ENCODE results near the gene PIGQ. TPM values are rescaled to one million over a fixed set of nuclear protein-coding genes. Genes with fewer than 3 reads are reported as not detected.

The PIGQ gene
- total and polyA plus RNA-seq, 9 donors = 12.2 to 23.2 (median 17.8) TPM

DNA sequence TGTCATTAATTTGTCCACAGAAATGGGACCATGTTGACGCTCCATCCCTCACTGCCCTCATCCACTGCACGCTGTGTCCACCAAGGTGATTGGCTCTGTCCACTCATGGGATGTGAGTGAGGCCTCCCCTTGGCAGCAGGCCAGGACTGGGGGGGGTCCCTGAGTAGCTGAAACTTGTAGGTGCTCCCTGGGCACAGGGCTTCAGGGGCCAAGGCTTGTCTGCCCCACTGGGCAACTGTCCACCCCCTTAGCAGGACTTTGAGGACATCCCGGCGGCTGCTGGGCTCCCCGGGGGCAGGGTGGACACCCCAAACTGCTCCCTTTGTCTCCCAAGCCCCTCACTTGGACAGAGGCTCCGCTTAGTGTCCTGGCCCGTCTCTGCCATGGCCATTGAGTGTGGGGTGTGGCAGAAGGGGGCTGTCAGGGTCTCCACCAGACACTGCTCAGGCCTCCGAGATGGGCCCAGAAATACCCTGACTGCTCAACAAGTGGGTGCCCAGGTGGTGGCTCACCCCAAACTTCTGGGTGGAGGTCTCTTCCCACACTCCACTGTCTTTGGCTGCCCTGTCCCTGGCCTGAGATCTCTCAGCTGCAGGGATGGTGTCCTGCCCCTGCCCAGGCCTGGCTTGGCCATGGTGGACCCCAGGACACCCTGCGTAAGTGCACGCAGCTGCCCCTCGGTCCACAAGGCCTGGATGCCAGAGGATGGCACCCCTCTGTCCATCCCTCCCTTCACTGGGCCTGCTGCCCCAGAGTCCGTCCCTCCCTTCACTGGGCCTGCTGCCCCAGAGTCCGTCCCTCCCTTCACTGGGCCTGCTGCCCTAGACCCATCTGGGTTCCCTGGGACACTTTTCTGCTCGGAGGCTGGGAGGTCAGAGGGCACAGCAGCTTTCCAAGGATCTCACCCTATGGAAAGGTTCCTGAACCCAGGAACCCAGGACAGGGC lies 17.1 kb downstream of the PIGQ start:
- H3K36me3 ChIP-seq (ENCODE audit: control insufficient read depth, insufficient read depth, low read length) = peaks cover under 1% of the 10 kb centered on the region
- H3K27ac ChIP-seq (ENCODE audit: low read length) = no peak overlapping the region
- WGBS (ENCODE audit: insufficient coverage) = 63% methylated on average over 9 of the region's 14 CpGs
- H3K4me1 ChIP-seq (ENCODE audit: control insufficient read depth, insufficient read depth, low read length) = peaks cover 54% of the 10 kb centered on the region
- no peak overlapping the region for H3K4me3 ChIP-seq (ENCODE audit: low read length)
- DNase-seq = no peak
- H3K27me3 ChIP-seq (ENCODE audit: control insufficient read depth, insufficient read depth, low read length) = peaks cover 4% of the 10 kb centered on the region
- no peaks in the 10 kb centered on the region for H3K9me3 ChIP-seq (replicated peaks; ENCODE audit: control insufficient read depth, low read depth, low read length)

DNA sequence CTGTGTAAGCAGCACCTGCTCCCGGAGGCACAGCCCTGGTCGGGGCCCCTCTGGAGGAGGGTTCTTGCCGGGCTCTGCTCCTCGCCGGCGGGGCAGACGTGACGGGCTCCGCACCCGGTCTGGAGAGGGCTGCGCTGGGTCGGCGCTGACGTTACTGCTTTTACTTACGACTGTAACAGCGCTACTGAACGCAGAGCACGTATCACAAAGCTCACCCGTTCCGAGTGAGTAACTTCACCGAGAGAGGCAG lies 18.8 kb downstream of the PIGQ start:
- Histone ChIP-seq H3K36me3 (ENCODE audit: control insufficient read depth, insufficient read depth, low read length) (peaks cover 9% of the 10 kb centered on the region), H3K4me1 (ENCODE audit: control insufficient read depth, insufficient read depth, low read length) (peaks cover 64% of the 10 kb centered on the region), H3K27me3 (ENCODE audit: control insufficient read depth, insufficient read depth, low read length) (peaks cover 4% of the 10 kb centered on the region), H3K9me3 (replicated peaks; ENCODE audit: control insufficient read depth, low read depth, low read length) (no peaks in the 10 kb centered on the region), H3K27ac (ENCODE audit: low read length) (peak overlapping the region; percentile 99), H3K4me3 (ENCODE audit: low read length) (peak overlapping the region; percentile 90)
- WGBS (ENCODE audit: insufficient coverage) = 0% methylated on average over 21 of the region's 21 CpGs
- peak; percentile 61 for DNase-seq

DNA sequence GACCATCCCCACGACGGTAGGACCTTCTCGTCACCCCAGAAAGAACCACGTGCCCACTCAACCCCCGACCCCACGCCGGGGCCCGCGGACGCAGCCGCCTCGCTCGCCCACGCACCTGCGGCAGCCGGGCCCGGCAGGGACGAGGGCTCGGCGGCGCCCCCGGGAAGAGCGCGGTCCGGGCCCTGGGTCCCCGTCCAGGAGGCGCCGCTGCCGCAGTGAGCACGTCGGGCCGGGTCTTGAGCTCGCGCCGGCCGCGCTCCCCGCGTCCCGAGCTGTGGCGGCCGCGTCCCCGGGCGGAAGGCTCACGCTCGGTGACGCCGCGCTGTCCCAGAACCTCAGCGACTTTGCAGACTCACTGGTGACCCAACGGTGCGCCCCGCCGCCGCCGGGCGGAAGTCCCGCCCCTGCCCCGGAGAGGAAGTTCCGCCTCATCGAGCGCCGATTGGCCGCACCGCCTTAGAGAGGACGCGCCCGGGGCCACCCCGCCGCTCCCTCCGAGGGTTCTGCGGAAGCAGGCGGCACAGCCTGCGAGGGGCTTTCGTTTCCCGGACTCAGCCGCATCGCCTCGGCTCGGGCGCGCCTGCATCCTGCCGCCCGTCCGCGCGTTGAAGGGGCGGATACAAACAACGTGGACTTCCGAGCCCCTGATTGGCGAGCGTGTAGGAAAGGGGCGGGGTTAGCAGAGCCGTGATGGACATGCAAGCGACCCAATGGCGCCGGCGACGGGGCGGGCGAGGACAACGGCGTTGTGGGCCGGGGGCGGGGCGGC lies 19.3 kb downstream of the PIGQ start:
- Histone ChIP-seq H3K36me3 (ENCODE audit: control insufficient read depth, insufficient read depth, low read length) (peaks cover 13% of the 10 kb centered on the region), H3K9me3 (replicated peaks; ENCODE audit: control insufficient read depth, low read depth, low read length) (no peaks in the 10 kb centered on the region), H3K27me3 (ENCODE audit: control insufficient read depth, insufficient read depth, low read length) (peaks cover 4% of the 10 kb centered on the region), H3K27ac (ENCODE audit: low read length) (peak overlapping the region; percentile 99), H3K4me3 (ENCODE audit: low read length) (peak overlapping the region; percentile 90), H3K4me1 (ENCODE audit: control insufficient read depth, insufficient read depth, low read length) (peaks cover 59% of the 10 kb centered on the region)
- peak; percentile 99 for DNase-seq
- under 1% methylated on average over 107 of the region's 107 CpGs for WGBS (ENCODE audit: insufficient coverage)

DNA sequence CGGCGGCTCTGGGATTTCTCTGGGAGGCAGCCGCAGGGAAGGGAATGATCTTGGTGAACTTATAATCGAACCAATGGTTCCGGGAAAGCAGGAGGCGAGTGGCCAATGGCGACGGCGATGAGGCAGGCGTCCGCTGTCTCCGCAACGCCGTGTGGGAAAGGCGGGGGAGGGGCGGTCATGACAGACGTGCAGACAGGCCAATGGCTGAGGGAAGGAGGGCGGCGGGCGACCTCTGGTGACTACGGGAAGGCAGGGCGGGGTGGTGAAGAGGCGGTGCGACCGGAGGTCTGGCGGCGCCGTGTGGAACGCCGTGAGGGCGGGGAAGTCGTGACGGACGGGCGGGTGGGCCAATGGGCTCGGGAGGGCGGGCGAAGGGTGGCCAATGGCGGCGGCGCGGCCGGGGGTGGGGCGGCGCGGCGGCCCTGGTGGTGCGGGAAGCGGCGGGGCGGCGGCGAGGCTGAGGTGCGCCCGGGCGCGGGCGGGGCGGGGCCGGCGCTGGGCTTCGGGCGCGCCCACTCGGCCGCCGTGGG lies 20.0 kb downstream of the PIGQ start, which contains the start of gene RAB40C:
RAB40C (plus strand) TSS at position 409 of the 530 bp plus-strand sequence. CDS start 226 bp downstream, outside the sequence.
- H3K27ac ChIP-seq (ENCODE audit: low read length) = peak within 1 kb of the TSS; percentile 99
- H3K36me3 ChIP-seq (ENCODE audit: control insufficient read depth, insufficient read depth, low read length) = peaks cover 13% of the 10 kb centered on the region
- H3K4me1 ChIP-seq (ENCODE audit: control insufficient read depth, insufficient read depth, low read length) = peaks cover 55% of the 10 kb centered on the region
- peak within 1 kb of the TSS; percentile 90 for H3K4me3 ChIP-seq (ENCODE audit: low read length)
- no peaks in the 10 kb centered on the region for H3K9me3 ChIP-seq (replicated peaks; ENCODE audit: control insufficient read depth, low read depth, low read length)
- H3K27me3 ChIP-seq (ENCODE audit: control insufficient read depth, insufficient read depth, low read length) = peaks cover 4% of the 10 kb centered on the region
- under 1% methylated on average over 67 of the region's 67 CpGs for WGBS (ENCODE audit: insufficient coverage)
- peak; percentile 99 for DNase-seq

DNA sequence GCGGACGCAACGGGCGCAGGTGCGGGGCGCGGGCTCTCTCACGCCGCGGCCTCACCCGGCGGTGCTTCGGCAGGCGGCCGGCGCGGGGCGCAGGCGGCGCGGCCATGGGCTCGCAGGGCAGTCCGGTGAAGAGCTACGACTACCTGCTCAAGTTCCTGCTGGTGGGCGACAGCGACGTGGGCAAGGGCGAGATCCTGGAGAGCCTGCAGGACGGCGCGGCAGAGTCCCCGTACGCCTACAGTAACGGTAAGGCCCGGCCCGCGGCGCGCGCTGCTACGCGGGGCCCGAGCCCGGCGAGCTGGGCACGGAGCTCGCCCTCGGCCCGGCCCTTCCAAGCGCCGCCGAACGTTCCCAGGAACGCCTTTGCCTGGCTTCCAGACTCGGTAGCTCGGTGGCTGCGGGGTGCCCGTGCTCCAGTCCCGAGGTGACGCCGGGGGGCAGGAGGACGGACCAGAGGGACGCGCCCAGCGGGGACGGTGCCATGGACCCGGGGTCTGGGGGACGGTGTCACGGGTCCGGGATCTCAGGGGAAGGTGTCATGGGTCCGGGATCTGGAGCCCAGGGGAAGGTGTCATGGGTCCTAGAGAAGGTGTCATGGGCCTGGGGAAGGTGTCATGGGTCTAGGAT lies 20.5 kb downstream of the PIGQ start:
- DNase-seq = peak; percentile 56
- WGBS (ENCODE audit: insufficient coverage) = under 1% methylated on average over 71 of the region's 71 CpGs

DNA sequence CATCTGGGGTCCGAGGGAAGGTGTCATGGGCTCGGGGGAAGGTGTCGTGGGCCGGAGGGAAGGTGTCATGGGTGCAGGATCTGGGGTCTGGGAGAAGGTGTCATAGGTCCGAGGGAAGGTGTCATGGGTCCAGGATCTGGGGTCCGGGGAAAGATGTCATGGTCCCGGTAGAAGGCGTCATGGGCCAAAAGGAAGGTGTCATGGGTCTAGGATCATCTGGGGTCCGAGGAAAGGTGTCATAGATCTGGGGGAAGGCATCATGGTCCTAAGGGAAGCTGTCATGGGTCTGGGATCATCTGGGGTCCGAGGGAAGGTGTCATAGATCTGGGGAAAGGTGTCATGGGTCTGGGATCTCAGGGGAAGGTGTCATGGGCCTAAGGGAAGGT lies 21.0 kb downstream of the PIGQ start:
- H3K27ac ChIP-seq (ENCODE audit: low read length) = peak overlapping the region; percentile 51
- H3K36me3 ChIP-seq (ENCODE audit: control insufficient read depth, insufficient read depth, low read length) = peaks cover 13% of the 10 kb centered on the region
- H3K4me1 ChIP-seq (ENCODE audit: control insufficient read depth, insufficient read depth, low read length) = peaks cover 50% of the 10 kb centered on the region
- no peaks in the 10 kb centered on the region for H3K9me3 ChIP-seq (replicated peaks; ENCODE audit: control insufficient read depth, low read depth, low read length)
- WGBS (ENCODE audit: insufficient coverage) = 64% methylated on average over 10 of the region's 10 CpGs
- DNase-seq = no peak
- peak overlapping the region; percentile 82 for H3K4me3 ChIP-seq (ENCODE audit: low read length)
- no peaks in the 10 kb centered on the region for H3K27me3 ChIP-seq (ENCODE audit: control insufficient read depth, insufficient read depth, low read length)

More for the DNA sequence above, 20.5 kb downstream of the PIGQ start:
- Histone ChIP-seq H3K9me3 (replicated peaks; ENCODE audit: control insufficient read depth, low read depth, low read length) (no peaks in the 10 kb centered on the region), H3K27me3 (ENCODE audit: control insufficient read depth, insufficient read depth, low read length) (peaks cover 3% of the 10 kb centered on the region), H3K36me3 (ENCODE audit: control insufficient read depth, insufficient read depth, low read length) (peaks cover 13% of the 10 kb centered on the region), H3K27ac (ENCODE audit: low read length) (peak overlapping the region; percentile 51), H3K4me3 (ENCODE audit: low read length) (peak overlapping the region; percentile 82), H3K4me1 (ENCODE audit: control insufficient read depth, insufficient read depth, low read length) (peaks cover 54% of the 10 kb centered on the region)

DNA sequence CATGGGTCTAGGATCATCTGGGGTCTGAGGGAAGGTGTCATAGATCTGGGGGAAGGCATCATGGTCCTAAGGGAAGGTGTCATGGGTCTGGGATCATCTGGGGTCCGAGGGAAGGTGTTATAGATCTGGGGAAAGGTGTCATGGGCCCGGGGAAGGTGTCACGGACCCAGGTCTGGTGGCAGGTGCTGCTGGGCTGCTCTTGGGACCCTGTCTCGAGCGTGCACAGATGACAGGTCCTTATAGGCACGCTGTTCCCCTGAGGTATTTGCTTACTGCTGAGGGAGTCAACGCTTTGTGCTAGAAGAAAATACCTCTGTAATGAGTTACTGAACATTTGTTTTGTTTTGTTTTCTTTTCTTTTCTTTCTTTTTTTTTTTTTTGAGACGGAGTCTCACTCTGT lies 21.5 kb downstream of the PIGQ start:
- no peaks in the 10 kb centered on the region for H3K27me3 ChIP-seq (ENCODE audit: control insufficient read depth, insufficient read depth, low read length)
- H3K27ac ChIP-seq (ENCODE audit: low read length) = no peak overlapping the region
- no peaks in the 10 kb centered on the region for H3K9me3 ChIP-seq (replicated peaks; ENCODE audit: control insufficient read depth, low read depth, low read length)
- peaks cover 15% of the 10 kb centered on the region for H3K36me3 ChIP-seq (ENCODE audit: control insufficient read depth, insufficient read depth, low read length)
- H3K4me1 ChIP-seq (ENCODE audit: control insufficient read depth, insufficient read depth, low read length) = peaks cover 50% of the 10 kb centered on the region
- WGBS (ENCODE audit: insufficient coverage) = 90% methylated on average over 1 of the region's 8 CpGs
- DNase-seq = no peak
- H3K4me3 ChIP-seq (ENCODE audit: low read length) = no peak overlapping the region

DNA sequence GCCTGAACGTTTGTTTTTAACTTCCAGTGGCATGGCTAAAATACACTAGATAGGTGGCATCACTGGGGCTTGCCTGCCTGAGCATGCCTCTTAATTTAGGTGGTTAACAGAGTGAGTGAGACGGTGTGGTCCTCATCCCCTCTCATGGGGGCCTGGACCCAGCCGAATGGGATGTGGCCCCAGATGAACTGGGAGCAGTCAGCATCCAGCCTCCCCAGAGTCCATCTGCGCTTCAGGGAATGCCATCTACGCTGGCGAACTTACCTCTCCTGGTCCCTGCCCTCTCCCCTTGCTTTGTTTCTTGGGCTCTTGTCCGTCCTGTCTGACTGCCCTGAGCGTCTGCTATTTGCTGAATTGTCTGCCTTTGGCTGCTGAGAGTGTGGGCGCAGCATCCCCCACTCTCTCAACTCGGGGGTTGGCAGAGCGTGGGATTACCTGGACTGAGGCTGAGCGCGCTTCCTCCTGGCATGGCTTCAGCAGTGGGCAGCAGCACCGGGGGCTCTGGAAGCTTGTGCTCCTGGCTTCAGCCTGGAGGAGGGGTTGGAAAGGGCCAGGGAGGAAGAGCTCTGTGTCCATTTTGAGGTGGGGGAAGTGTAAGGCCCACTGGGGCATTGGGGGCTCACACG lies 22.2 kb downstream of the PIGQ start:
- Histone ChIP-seq H3K4me1 (ENCODE audit: control insufficient read depth, insufficient read depth, low read length) (peaks cover 42% of the 10 kb centered on the region), H3K27me3 (ENCODE audit: control insufficient read depth, insufficient read depth, low read length) (no peaks in the 10 kb centered on the region), H3K9me3 (replicated peaks; ENCODE audit: control insufficient read depth, low read depth, low read length) (no peaks in the 10 kb centered on the region), H3K36me3 (ENCODE audit: control insufficient read depth, insufficient read depth, low read length) (peaks cover 20% of the 10 kb centered on the region), H3K4me3 (ENCODE audit: low read length) (no peak overlapping the region), H3K27ac (ENCODE audit: low read length) (no peak overlapping the region)
- no peak for DNase-seq
- 79% methylated on average over 11 of the region's 15 CpGs for WGBS (ENCODE audit: insufficient coverage)

DNA sequence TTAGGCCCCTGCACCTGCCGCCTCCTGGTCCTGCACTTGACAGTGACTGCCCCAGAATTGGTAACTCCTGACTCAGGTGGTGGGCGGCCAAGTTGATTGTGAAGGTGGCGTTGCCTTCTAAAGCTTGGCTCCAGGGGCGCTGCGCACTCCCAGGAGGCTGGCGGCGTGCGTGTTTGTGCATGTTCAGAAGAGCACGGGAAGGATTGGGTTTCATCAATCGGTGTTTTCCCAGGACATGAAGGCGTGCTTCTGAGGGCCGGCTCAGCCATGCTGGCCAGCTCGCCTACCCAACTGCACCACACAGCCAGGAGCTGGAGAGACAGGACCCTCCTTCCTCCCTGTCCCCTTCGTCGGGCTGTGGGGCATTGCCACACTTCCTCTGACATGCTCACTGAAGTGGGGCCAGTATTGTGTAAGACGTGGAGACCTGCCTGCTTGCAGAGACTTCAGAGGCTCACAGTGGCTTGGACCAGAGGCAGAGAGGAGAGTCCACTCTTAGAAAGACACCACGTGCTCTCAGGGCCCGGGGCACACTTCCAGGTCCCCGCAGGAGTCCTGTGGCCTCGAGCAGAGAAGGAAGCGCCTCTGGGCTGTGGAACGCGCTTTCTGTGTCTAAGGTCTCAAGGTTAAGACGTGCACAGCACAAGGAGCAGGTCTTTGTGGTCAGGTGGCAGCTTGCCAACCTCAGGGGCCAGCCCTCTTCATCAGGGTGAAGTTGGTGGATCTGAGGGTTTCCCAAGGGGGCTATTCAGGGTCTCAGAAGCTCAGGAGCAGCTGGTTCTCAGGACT lies 22.9 kb downstream of the PIGQ start:
- Histone ChIP-seq H3K27ac (ENCODE audit: low read length) (no peak overlapping the region), H3K4me1 (ENCODE audit: control insufficient read depth, insufficient read depth, low read length) (peaks cover 35% of the 10 kb centered on the region), H3K9me3 (replicated peaks; ENCODE audit: control insufficient read depth, low read depth, low read length) (no peaks in the 10 kb centered on the region), H3K4me3 (ENCODE audit: low read length) (no peak overlapping the region), H3K27me3 (ENCODE audit: control insufficient read depth, insufficient read depth, low read length) (no peaks in the 10 kb centered on the region), H3K36me3 (ENCODE audit: control insufficient read depth, insufficient read depth, low read length) (peaks cover 20% of the 10 kb centered on the region)
- 68% methylated on average over 19 of the region's 24 CpGs for WGBS (ENCODE audit: insufficient coverage)
- no peak for DNase-seq
